PC-3 (cell line): ENCODE results near the gene PZP. TPM values are rescaled to one million over a fixed set of nuclear protein-coding genes. Genes with fewer than 3 reads are reported as not detected.

Source experiments
- ATAC-seq: fragments of 200-7000 bp; cut with Tn5 transposase; 2 replicates; pipeline ENCODE4 v1.9.1; 2020; ENCODE audit warnings: mild to moderate bottlenecking, moderate library complexity
- BruUV-seq: library from RNA; stranded (reverse); fragments of 400-500 nt; replicated peaks from 2 replicates; lab custom pipeline; 2021; lab: Mats Ljungman, UMichigan
- CTCF ChIA-PET: fragments of 300-600 bp; sonication (Branson Sonifier 250); formaldehyde crosslinking; loops from one replicate; lab custom pipeline; 2022; ENCODE audit warnings: antibody characterized with exemption; lab: Charles Lee
- POLR2A ChIA-PET: fragments of 300-600 bp; sonication (Branson Sonifier 250); formaldehyde crosslinking; loops from one replicate; lab custom pipeline; 2022; ENCODE audit warnings: antibody characterized with exemption; ENCODE audit not compliant: unreplicated experiment; lab: Charles Lee
- DNase-seq: peaks from one replicate; pipeline ENCODE4 v3.0.0-alpha.2; 2015
- H2AFZ ChIP-seq: fragments of 300-600 bp; sonication (generic); 2 replicates; pipeline ENCODE4 v1.6.0; 2016; ENCODE audit warnings: antibody characterized with exemption, low read length
- H3F3A ChIP-seq: fragments of 300-600 bp; sonication (generic); one replicate; pipeline ENCODE4 v1.6.0; 2017; ENCODE audit warnings: antibody characterized with exemption, low read length, control low read depth, mild to moderate bottlenecking; ENCODE audit not compliant: unreplicated experiment
- H3K27ac ChIP-seq: fragments of 300-600 bp; sonication (generic); 2 replicates; pipeline ENCODE4 v1.5.1; 2016; ENCODE audit warnings: mild to moderate bottlenecking, low read length
- H3K27me3 ChIP-seq: fragments of 300-600 bp; sonication (generic); 2 replicates; pipeline ENCODE4 v1.6.1; 2016; ENCODE audit warnings: low read length, mixed read lengths
- H3K36me3 ChIP-seq: fragments of 300-600 bp; sonication (generic); 2 replicates; pipeline ENCODE4 v1.6.1; 2016; ENCODE audit warnings: low read depth, mixed run types, low read length, mixed read lengths
- H3K4me1 ChIP-seq: fragments of 300-600 bp; sonication (generic); 2 replicates; pipeline ENCODE4 v1.5.1; 2016; ENCODE audit warnings: low read length; ENCODE audit not compliant: insufficient read depth
- H3K4me2 ChIP-seq: fragments of 300-600 bp; sonication (generic); 2 replicates; pipeline ENCODE4 v1.6.0; 2016; ENCODE audit warnings: low read length
- H3K4me3 ChIP-seq: fragments of 300-600 bp; sonication (generic); 2 replicates; pipeline ENCODE4 v1.5.1; 2016; ENCODE audit warnings: mild to moderate bottlenecking, low read length, mixed read lengths
- H3K79me2 ChIP-seq: fragments of 300-600 bp; sonication (generic); 2 replicates; pipeline ENCODE4 v1.6.1; 2017; ENCODE audit warnings: low read length, mixed read lengths
- H3K9ac ChIP-seq: fragments of 300-600 bp; sonication (generic); 2 replicates; pipeline ENCODE4 v1.6.0; 2016; ENCODE audit warnings: mild to moderate bottlenecking, low read length
- H3K9me2 ChIP-seq: fragments of 300-600 bp; sonication (generic); replicated peaks from 2 replicates; pipeline ENCODE4 v1.6.1; 2016; ENCODE audit warnings: mixed run types, low read length, mixed read lengths
- H3K9me3 ChIP-seq: fragments of 300-600 bp; sonication (generic); 2 replicates; pipeline ENCODE4 v1.6.1; 2016; ENCODE audit warnings: low read length, mixed read lengths
- H4K20me1 ChIP-seq: fragments of 300-600 bp; sonication (generic); 2 replicates; pipeline ENCODE4 v1.6.1; 2016; ENCODE audit warnings: low read length, mixed read lengths
- EZH2 ChIP-seq: fragments of 300-600 bp; sonication (generic); IDR thresholded peaks from one replicate; pipeline ENCODE4 v1.6.1; 2017; ENCODE audit warnings: antibody characterized with exemption, mild to moderate bottlenecking, low read length; ENCODE audit not compliant: unreplicated experiment
- EZH2phosphoT487 ChIP-seq: fragments of 300-600 bp; sonication (generic); IDR thresholded peaks from 2 replicates; pipeline ENCODE4 v1.6.1; 2018; ENCODE audit warnings: mild to moderate bottlenecking, antibody characterized with exemption, low read length, borderline replicate concordance
- intact Hi-C: fragments of 100-400 bp; cut with micrococcal nuclease; formaldehyde crosslinking; loops from 2 replicates; pipeline ENCODE4 v1.9.0; 2023
- total RNA-seq: library from RNA; depleted of rRNA; stranded (reverse); fragments of >200 nt; gene quantifications from 2 replicates; pipeline ENCODE4 v1.2.3, GENCODE V29; 2014
- TF ChIP-seq, protein P1 (sequence below): fragments of 300-600 bp; sonication (generic); conservative IDR thresholded peaks from 2 replicates; pipeline ENCODE4 v1.5.1; 2017; ENCODE audit warnings: antibody characterized with exemption, low read depth, mild to moderate bottlenecking, low read length

PZP gene
- total RNA-seq, 1 experiment from 2014 or later, result not detected

DNA sequence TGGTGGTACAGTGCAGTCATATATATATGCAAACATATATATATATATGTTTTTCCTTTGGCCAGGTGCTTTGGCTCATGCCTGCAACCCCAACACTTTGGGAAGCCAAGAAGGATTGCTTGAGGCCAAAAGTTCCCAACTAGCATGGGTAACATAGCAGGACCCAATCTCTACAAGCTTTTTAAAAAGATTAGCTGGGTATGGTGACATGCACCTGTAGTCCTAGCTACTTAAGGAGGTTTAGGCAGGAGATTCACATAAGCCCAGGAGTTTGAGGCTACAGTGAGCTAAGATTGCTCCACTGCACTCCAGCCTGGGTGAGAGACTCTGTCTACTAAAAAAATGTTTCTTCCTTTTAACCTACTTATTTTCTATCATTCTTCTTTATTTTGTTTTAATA, 10.2 kb downstream of the PZP start:
- no TSS peak for BruUV-seq

DNA sequence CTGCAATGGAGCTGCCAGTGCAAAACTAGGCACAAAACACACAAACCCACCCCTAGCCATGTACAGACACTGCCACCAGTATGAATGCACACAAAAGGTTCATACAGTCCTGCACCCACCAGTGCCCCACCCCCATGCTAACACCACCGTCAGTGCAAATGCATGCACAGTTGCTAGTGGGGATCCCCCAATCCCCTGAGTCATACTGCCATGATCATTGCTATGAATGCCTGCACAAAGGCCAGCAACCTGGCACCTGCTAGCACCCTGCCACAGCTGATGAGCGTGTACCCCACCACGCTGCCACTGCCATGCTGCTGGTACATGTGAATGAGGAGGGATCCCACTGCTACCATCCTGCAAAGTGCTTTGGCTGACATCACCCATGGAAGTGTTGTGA, 23.9 kb downstream of the PZP start:
- POLR2A ChIA-PET, result no interaction called here
- TF ChIP-seq EZH2phosphoT487, result no peak
- TF ChIP-seq, protein P1, sequence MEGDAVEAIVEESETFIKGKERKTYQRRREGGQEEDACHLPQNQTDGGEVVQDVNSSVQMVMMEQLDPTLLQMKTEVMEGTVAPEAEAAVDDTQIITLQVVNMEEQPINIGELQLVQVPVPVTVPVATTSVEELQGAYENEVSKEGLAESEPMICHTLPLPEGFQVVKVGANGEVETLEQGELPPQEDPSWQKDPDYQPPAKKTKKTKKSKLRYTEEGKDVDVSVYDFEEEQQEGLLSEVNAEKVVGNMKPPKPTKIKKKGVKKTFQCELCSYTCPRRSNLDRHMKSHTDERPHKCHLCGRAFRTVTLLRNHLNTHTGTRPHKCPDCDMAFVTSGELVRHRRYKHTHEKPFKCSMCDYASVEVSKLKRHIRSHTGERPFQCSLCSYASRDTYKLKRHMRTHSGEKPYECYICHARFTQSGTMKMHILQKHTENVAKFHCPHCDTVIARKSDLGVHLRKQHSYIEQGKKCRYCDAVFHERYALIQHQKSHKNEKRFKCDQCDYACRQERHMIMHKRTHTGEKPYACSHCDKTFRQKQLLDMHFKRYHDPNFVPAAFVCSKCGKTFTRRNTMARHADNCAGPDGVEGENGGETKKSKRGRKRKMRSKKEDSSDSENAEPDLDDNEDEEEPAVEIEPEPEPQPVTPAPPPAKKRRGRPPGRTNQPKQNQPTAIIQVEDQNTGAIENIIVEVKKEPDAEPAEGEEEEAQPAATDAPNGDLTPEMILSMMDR, result no peak
- no peak for TF ChIP-seq EZH2

More for the DNA sequence above, 10.2 kb downstream of the PZP start:
- no peaks in the 10 kb centered on the region for H3K79me2 ChIP-seq
- H3K4me3 ChIP-seq, result no peak overlapping the region
- no peak overlapping the region for H3K9ac ChIP-seq
- TF ChIP-seq, protein P1, result no peak
- TF ChIP-seq EZH2, result no peak
- no peak for TF ChIP-seq EZH2phosphoT487
- peaks cover 57% of the 10 kb centered on the region for H3K27me3 ChIP-seq
- H3K4me2 ChIP-seq, result no peak overlapping the region
- no peaks in the 10 kb centered on the region for H3F3A ChIP-seq
- ChIA-PET POLR2A (no interaction called here), CTCF (no interaction called here)
- no peak overlapping the region for H3K27ac ChIP-seq
- intact Hi-C loops, result no loop called here
- no peaks in the 10 kb centered on the region for H3K36me3 ChIP-seq
- no peak for ATAC-seq
- H3K9me2 ChIP-seq, result no peaks in the 10 kb centered on the region
- DNase-seq, result no peak
- no peaks in the 10 kb centered on the region for H3K4me1 ChIP-seq
- H3K9me3 ChIP-seq, result no peaks in the 10 kb centered on the region
- no peaks in the 10 kb centered on the region for H4K20me1 ChIP-seq
- H2AFZ ChIP-seq, result no peak overlapping the region

DNA sequence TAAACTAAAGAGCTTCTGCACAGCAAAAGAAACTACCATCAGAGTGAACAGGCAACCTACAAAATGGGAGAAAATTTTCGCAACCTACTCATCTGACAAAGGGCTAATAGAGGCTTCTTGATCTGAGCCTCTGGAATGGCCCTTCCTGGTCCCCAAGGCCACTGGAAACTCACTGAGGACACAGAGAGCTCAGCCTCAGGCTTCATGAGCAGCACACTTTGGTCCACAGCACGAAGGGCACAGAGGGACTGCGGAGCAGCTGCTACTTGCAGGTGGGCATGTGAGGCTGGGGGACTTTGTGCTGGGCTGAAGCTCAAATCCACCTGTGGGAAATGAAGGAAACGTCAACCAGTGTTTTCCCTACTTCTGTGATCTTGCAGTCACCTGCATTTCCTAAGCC, 27.4 kb downstream of the PZP start:
- ATAC-seq (no peak), DNase-seq (no peak)
- Histone ChIP-seq H3K27me3 (peaks cover 9% of the 10 kb centered on the region; the same call in 1 of the 2 replicates), H3K9ac (no peak overlapping the region), H3K4me2 (no peak overlapping the region), H4K20me1 (no peaks in the 10 kb centered on the region), H3K9me2 (no peaks in the 10 kb centered on the region), H2AFZ (no peak overlapping the region), H3K27ac (no peak overlapping the region), H3K9me3 (no peaks in the 10 kb centered on the region), H3K4me3 (no peak overlapping the region), H3K79me2 (no peaks in the 10 kb centered on the region), H3K4me1 (no peaks in the 10 kb centered on the region), H3F3A (no peaks in the 10 kb centered on the region), H3K36me3 (no peaks in the 10 kb centered on the region)
- BruUV-seq, result no TSS peak
- TF ChIP-seq EZH2phosphoT487 (no peak), EZH2 (no peak)
- TF ChIP-seq, protein P1, result no peak
- ChIA-PET CTCF (no interaction called here), POLR2A (no interaction called here)
- intact Hi-C loops, result no loop called here

More for the DNA sequence above, 23.9 kb downstream of the PZP start:
- no peaks in the 10 kb centered on the region for H3K36me3 ChIP-seq
- no peaks in the 10 kb centered on the region for H3K9me2 ChIP-seq
- BruUV-seq, result no TSS peak
- H3K79me2 ChIP-seq, result no peaks in the 10 kb centered on the region
- no peaks in the 10 kb centered on the region for H4K20me1 ChIP-seq
- intact Hi-C loops, result no loop called here
- DNase-seq (no peak), ATAC-seq (no peak)
- no peak overlapping the region for H3K9ac ChIP-seq
- H3K4me2 ChIP-seq, result no peak overlapping the region
- no peaks in the 10 kb centered on the region for H3K4me1 ChIP-seq
- H3K4me3 ChIP-seq, result no peak overlapping the region
- H2AFZ ChIP-seq, result no peak overlapping the region
- 0 out of 2 replicates have a peak, but pooled peaks cover 6% of the 10 kb centered on the region for H3K27me3 ChIP-seq
- H3K9me3 ChIP-seq, result no peaks in the 10 kb centered on the region
- CTCF ChIA-PET, result no interaction called here
- H3K27ac ChIP-seq, result no peak overlapping the region
- H3F3A ChIP-seq, result no peaks in the 10 kb centered on the region
